ENCODE data around the gene PHF2.

PHF2 gene

DNA sequence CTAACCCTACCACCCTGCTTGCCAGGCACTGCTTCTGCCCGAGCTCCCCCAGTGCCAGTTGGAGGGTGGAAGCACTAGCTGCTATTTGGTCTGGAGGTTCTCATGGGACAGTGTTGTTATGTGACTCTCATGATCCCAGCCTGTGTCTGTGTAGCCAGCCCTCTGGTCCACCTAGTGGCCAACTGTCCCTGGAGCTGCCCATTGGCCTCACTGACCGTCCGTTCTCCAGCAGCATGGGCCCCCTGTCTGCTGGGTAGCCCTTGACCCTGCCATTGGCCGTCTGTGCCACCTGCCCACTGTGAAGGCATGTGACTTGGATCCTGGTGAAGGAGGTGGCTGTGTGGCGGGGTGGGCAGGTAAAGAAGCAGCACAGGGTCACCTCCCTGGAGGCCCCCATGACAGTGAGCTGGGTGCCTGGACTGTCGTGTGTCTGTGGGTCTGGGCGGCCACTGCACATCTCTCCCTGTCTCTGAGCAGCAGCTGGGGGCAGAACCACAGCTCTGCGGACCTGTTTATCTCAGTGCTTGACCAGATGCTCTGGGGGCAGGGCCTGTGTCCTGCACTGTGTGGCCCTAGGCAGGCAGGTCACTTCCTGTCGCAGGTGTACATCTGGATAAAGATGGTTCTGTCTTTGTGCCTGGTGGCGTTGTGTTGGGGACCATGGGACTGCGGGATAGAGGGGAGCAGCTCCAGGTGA, 11.4 kb downstream of the PHF2 start:
- TF ChIP-seq, protein P1, sequence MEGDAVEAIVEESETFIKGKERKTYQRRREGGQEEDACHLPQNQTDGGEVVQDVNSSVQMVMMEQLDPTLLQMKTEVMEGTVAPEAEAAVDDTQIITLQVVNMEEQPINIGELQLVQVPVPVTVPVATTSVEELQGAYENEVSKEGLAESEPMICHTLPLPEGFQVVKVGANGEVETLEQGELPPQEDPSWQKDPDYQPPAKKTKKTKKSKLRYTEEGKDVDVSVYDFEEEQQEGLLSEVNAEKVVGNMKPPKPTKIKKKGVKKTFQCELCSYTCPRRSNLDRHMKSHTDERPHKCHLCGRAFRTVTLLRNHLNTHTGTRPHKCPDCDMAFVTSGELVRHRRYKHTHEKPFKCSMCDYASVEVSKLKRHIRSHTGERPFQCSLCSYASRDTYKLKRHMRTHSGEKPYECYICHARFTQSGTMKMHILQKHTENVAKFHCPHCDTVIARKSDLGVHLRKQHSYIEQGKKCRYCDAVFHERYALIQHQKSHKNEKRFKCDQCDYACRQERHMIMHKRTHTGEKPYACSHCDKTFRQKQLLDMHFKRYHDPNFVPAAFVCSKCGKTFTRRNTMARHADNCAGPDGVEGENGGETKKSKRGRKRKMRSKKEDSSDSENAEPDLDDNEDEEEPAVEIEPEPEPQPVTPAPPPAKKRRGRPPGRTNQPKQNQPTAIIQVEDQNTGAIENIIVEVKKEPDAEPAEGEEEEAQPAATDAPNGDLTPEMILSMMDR (IDR thresholded peaks at IDR 0.05), result no peak
- Histone ChIP-seq H3K27ac (no peak overlapping the region), H3K4me3 (ENCODE audit: low read depth in 1 of 2, low read length in 1 of 2) (no peak overlapping the region), H3K36me3 (no peaks in the 10 kb centered on the region), H3K9me3 (no peaks in the 10 kb centered on the region), H3K27me3 (no peaks in the 10 kb centered on the region), H3K4me1 (ENCODE audit: control insufficient read depth in 1 of 2, insufficient read depth in 1 of 2, low read depth in 1 of 2, low read length in 1 of 2) (no peaks in the 10 kb centered on the region)

DNA sequence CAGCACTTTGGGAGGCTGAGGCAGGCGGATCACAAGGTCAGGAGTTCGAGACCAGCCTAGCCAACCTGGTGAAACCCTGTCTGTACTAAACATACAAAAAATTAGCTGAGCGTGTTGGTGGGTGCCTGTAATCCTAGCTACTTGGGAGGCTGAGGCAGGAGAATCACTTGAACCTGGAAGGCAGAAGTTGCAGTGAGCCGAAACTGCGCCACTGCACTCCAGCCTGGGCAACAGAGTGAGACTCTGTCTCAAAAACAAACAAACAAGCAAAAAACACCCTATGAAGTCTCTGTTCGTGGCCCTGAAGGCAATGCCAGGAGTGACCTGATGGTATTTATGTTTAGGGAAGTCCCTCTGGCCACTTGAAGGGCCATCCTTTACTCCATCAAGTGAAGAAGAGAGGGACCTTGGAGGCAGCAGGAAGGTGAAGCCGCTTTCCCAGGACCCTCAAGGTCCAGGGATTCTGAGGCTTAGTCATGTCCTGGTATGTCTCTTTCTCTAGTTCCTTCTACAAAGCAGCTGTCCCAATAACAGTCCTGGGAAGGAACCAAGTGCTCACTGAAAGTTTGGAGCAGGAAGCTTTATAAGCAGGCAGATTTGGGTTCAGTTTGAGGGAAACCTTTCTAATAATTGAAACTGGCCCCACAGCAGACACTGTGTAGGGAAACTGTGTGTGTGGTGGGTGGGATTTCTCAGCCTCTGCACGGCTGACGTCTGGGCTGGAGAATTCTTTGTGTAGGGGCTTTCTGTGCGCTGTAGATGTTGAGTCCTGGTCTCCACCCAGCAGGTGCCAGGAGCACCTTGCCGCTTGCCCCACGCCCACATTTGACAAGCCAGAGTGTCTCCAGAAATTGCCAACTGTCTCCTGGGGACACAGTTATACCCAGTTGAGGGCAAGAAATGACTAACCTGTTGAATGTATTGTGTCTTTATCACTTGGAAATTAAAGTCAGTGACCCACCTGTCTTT, 12.5 kb downstream of the PHF2 start:
- no peak overlapping the region for H3K4me3 ChIP-seq (ENCODE audit: low read depth in 1 of 2, low read length in 1 of 2)
- TF ChIP-seq, protein P1 (IDR thresholded peaks at IDR 0.05), result no peak
- H3K27ac ChIP-seq, result no peak overlapping the region
- no peaks in the 10 kb centered on the region for H3K4me1 ChIP-seq (ENCODE audit: control insufficient read depth in 1 of 2, insufficient read depth in 1 of 2, low read depth in 1 of 2, low read length in 1 of 2)
- no peaks in the 10 kb centered on the region for H3K9me3 ChIP-seq
- H3K36me3 ChIP-seq, result no peaks in the 10 kb centered on the region
- no peaks in the 10 kb centered on the region for H3K27me3 ChIP-seq

DNA sequence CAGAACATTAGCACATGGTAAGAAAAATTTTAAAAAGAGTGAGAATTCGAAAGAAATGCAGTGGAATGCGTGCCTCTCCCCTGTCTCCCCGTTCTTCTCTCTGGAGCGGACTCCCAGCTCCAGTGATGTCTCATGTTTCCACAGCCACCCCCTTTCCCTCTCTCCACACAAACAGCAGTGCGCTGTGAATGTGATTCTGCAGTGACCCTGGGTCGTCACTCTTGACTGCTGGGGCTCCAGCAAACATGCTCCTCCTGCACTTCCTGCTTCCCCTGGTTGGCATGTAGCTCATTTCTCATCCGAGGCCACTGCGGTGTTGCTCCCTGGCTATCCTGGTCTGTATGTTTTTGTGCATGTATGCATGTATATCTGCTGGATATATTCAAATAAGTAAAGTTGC, 13.3 kb downstream of the PHF2 start:
- no peak overlapping the region for H3K4me3 ChIP-seq (ENCODE audit: low read depth in 1 of 2, low read length in 1 of 2)
- no peaks in the 10 kb centered on the region for H3K36me3 ChIP-seq
- H3K9me3 ChIP-seq, result no peaks in the 10 kb centered on the region
- H3K27ac ChIP-seq, result no peak overlapping the region
- TF ChIP-seq, protein P1 (IDR thresholded peaks at IDR 0.05), result no peak
- H3K4me1 ChIP-seq (ENCODE audit: control insufficient read depth in 1 of 2, insufficient read depth in 1 of 2, low read depth in 1 of 2, low read length in 1 of 2), result no peaks in the 10 kb centered on the region
- no peaks in the 10 kb centered on the region for H3K27me3 ChIP-seq

DNA sequence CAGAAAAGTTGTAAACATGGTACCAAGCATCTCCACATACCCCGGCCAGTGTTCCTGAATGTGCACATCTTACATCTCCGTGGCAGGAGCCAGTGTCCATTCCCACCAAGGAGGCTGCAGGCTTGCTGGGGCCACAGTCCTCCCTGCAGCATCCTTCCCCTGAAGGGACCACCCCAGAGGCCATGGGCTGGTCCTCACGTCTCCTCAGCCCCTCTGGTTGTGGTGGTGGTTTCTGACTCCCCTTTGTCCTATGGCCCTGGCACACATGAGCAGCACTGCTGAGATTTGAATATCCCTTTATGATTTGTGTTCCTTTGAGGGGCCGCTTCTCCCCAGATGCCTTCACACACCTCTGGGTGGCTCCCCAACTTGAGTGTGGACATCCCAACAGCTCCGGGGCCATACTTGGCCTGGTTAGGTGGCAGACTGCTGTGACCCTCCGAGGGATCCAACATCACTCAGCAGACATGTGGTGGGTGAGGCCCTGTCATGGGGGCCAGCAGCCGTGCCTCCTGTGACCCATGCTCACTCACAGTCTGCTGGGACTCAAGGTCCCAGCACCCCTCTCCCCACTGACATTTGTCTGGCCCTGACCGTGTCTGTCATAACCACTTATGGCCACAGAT, 14.3 kb downstream of the PHF2 start:
- TF ChIP-seq, protein P1 (IDR thresholded peaks at IDR 0.05), result no peak
- Histone ChIP-seq H3K27me3 (no peaks in the 10 kb centered on the region), H3K36me3 (no peaks in the 10 kb centered on the region), H3K27ac (no peak overlapping the region), H3K9me3 (no peaks in the 10 kb centered on the region), H3K4me1 (ENCODE audit: control insufficient read depth in 1 of 2, insufficient read depth in 1 of 2, low read depth in 1 of 2, low read length in 1 of 2) (no peaks in the 10 kb centered on the region), H3K4me3 (ENCODE audit: low read depth in 1 of 2, low read length in 1 of 2) (no peak overlapping the region)

DNA sequence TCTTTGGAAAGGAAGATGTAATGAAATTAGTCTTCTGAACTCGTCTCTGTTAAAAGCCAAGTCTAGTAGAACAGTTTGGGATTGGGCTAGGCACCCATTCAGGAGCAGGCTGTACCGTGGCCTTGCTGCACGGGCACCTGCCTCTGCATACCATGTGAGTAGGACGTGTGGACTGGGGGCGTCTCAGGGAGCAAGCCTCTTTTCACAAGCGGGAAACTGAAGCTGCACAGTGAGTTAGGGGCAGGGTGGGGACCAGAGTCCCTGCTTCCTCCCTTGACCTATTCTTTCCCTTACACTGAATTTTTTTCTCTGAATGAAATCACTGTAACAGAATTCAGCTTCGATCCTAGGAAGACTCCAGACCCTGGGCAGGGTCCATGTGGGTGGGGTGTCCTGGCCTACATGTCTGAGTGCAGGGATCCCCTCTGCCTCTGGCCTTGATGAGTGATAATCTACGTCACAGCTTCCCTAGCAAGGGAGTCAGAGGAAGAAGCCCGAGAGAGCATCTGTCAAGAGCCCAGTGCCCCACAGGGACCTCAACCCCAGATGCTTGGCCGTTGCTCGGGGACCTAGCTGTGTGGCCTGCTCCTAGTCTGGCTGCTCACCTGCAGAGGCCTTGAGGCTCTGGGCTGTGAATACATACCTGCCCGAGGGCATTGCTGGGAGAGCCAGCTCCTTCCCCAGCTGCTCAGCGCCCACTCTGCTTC, 15.1 kb downstream of the PHF2 start:
- H3K9me3 ChIP-seq, result no peaks in the 10 kb centered on the region

More for the DNA sequence above, 15.1 kb downstream of the PHF2 start:
- TF ChIP-seq, protein P1 (IDR thresholded peaks at IDR 0.05), result no peak
- H3K4me3 ChIP-seq (ENCODE audit: low read depth in 1 of 2, low read length in 1 of 2), result no peak overlapping the region
- no peak overlapping the region for H3K27ac ChIP-seq
- H3K4me1 ChIP-seq (ENCODE audit: control insufficient read depth in 1 of 2, insufficient read depth in 1 of 2, low read depth in 1 of 2, low read length in 1 of 2), result no peaks in the 10 kb centered on the region
- no peaks in the 10 kb centered on the region for H3K27me3 ChIP-seq
- H3K36me3 ChIP-seq, result no peaks in the 10 kb centered on the region
